Large intestine (tissue), 3 donors: ENCODE results near the gene NDUFC2. TPM values are rescaled to one million over a fixed set of nuclear protein-coding genes. Genes with fewer than 3 reads are reported as not detected.
"Not testable (repeated sequence)": the region's sequence is repeated elsewhere in the genome, so short reads cannot be mapped to it uniquely, and the experiment has no call there.

Experiments
- DNase-seq, 2 donors: peaks; one replicate each; pipeline versions ENCODE4 v3.0.0 to v3.0.0-alpha.2; 2013
- H3K27ac ChIP-seq: one replicate; pipeline ENCODE4 v1.5.1; 2013; ENCODE audit warnings: low read length
- H3K27me3 ChIP-seq: 2 replicates; pipeline ENCODE4 v1.6.1; 2013; ENCODE audit warnings: low read length; ENCODE audit not compliant: control insufficient read depth, insufficient read depth
- H3K36me3 ChIP-seq: 2 replicates; pipeline ENCODE4 v1.6.1; 2013; ENCODE audit warnings: low read length; ENCODE audit not compliant: control insufficient read depth, insufficient read depth
- H3K4me1 ChIP-seq: one replicate; pipeline ENCODE4 v1.6.1; 2013; ENCODE audit warnings: low read length; ENCODE audit not compliant: control insufficient read depth, insufficient read depth
- H3K4me3 ChIP-seq: one replicate; pipeline ENCODE4 v1.5.1; 2013; ENCODE audit warnings: low read length
- H3K9me3 ChIP-seq: one replicate; pipeline ENCODE4 v1.6.1; 2013; ENCODE audit warnings: mild to moderate bottlenecking, low read depth, low read length, moderate library complexity; ENCODE audit not compliant: control insufficient read depth
- WGBS: methylation state at CpG from one replicate; pipeline ENCODE4 v1.1.5; 2013; ENCODE audit warnings: low lambda C conversion rate; ENCODE audit not compliant: insufficient coverage; 5-methylcytosine and 5-hydroxymethylcytosine counted together
- polyA plus RNA-seq: library from polyadenylated mRNA; unstranded; fragments of 120-200 nt; gene quantifications from one replicate; pipeline ENCODE4 v1.2.1, GENCODE V29; 2013

The NDUFC2 gene
- polyA plus RNA-seq, 1 donor = 164 TPM

GRCh38 chr11:78067704-78068103 lies 12.0 kb downstream of the NDUFC2 start:
- DNase-seq = no peak
- no CpG with 5 or more reads among the region's 4 CpGs for WGBS
- no peaks in the 10 kb centered on the region for H3K4me1 ChIP-seq
- peaks cover 40% of the 10 kb centered on the region for H3K36me3 ChIP-seq
- H3K27ac ChIP-seq = no peak overlapping the region
- H3K27me3 ChIP-seq = no peaks in the 10 kb centered on the region
- H3K4me3 ChIP-seq = no peak overlapping the region
- no peaks in the 10 kb centered on the region for H3K9me3 ChIP-seq

- 60% methylated on average over 1 of the region's 2 CpGs for WGBS
- DNase-seq = no peak
- H3K4me3 ChIP-seq = no peak overlapping the region
- no peaks in the 10 kb centered on the region for H3K4me1 ChIP-seq
- H3K27me3 ChIP-seq = no peaks in the 10 kb centered on the region
- H3K27ac ChIP-seq = no peak overlapping the region
- H3K9me3 ChIP-seq = no peaks in the 10 kb centered on the region
- H3K36me3 ChIP-seq = peaks cover 30% of the 10 kb centered on the region
These were observed 13.2 kb downstream of the NDUFC2 start for GRCh38 chr11:78066471-78066870.

- no CpG with 5 or more reads among the region's 2 CpGs for WGBS
- Histone ChIP-seq H3K4me3 (no peak overlapping the region), H3K36me3 (peaks cover 19% of the 10 kb centered on the region), H3K27me3 (no peaks in the 10 kb centered on the region), H3K27ac (no peak overlapping the region), H3K4me1 (no peaks in the 10 kb centered on the region), H3K9me3 (no peaks in the 10 kb centered on the region)
- no peak for DNase-seq
These were observed 14.5 kb downstream of the NDUFC2 start for GRCh38 chr11:78065203-78065602.

- no peak within 1 kb of the TSS for H3K4me3 ChIP-seq
- no peaks in the 10 kb centered on the region for H3K9me3 ChIP-seq
- no peaks in the 10 kb centered on the region for H3K4me1 ChIP-seq
- no peak within 1 kb of the TSS for H3K27ac ChIP-seq
- no CpG with 5 or more reads among the region's 14 CpGs for WGBS
- DNase-seq = no peak
- H3K27me3 ChIP-seq = no peaks in the 10 kb centered on the region
- peaks cover 8% of the 10 kb centered on the region for H3K36me3 ChIP-seq
These were observed 16.1 kb downstream of the NDUFC2 start, which contains the start of gene THRSP for GRCh38 chr11:78063440-78064181. TSS of gene THRSP (plus strand) at chr11:78063861. CDS start at chr11:78063882, 21 bp downstream.

- H3K9me3 ChIP-seq = no peaks in the 10 kb centered on the region
- H3K36me3 ChIP-seq = peaks cover 4% of the 10 kb centered on the region
- DNase-seq = no peak
- WGBS = 76% methylated on average over 2 of the region's 2 CpGs
- no peak overlapping the region for H3K4me3 ChIP-seq
- no peak overlapping the region for H3K27ac ChIP-seq
- H3K27me3 ChIP-seq = no peaks in the 10 kb centered on the region
- no peaks in the 10 kb centered on the region for H3K4me1 ChIP-seq
These were observed 17.0 kb downstream of the NDUFC2 start for GRCh38 chr11:78062671-78063070.

- no peaks in the 10 kb centered on the region for H3K9me3 ChIP-seq
- no peak overlapping the region for H3K4me3 ChIP-seq
- no peaks in the 10 kb centered on the region for H3K4me1 ChIP-seq
- no peaks in the 10 kb centered on the region for H3K27me3 ChIP-seq
- no peak for DNase-seq
- WGBS = no CpG with 5 or more reads among the region's 4 CpGs
- H3K27ac ChIP-seq = no peak overlapping the region
- no peaks in the 10 kb centered on the region for H3K36me3 ChIP-seq
These were observed 17.7 kb downstream of the NDUFC2 start for GRCh38 chr11:78061921-78062311.

GRCh38 chr11:78061088-78061920 lies 18.4 kb downstream of the NDUFC2 start:
- Histone ChIP-seq H3K36me3 (no peaks in the 10 kb centered on the region), H3K27me3 (no peaks in the 10 kb centered on the region), H3K4me3 (no peak overlapping the region), H3K4me1 (no peaks in the 10 kb centered on the region), H3K27ac (no peak overlapping the region), H3K9me3 (no peaks in the 10 kb centered on the region)
- no CpG with 5 or more reads among the region's 4 CpGs for WGBS
- no peak for DNase-seq

- no CpG with 5 or more reads among the region's 8 CpGs for WGBS
- Histone ChIP-seq H3K4me3 (no peak overlapping the region), H3K27me3 (no peaks in the 10 kb centered on the region), H3K4me1 (no peaks in the 10 kb centered on the region), H3K9me3 (no peaks in the 10 kb centered on the region), H3K36me3 (no peaks in the 10 kb centered on the region), H3K27ac (no peak overlapping the region)
- no peak for DNase-seq
These were observed 19.1 kb downstream of the NDUFC2 start for GRCh38 chr11:78060533-78060932.

- not testable (repeated sequence) for DNase-seq, H3K4me1 ChIP-seq, H3K27ac ChIP-seq, H3K27me3 ChIP-seq, H3K36me3 ChIP-seq, H3K4me3 ChIP-seq, H3K9me3 ChIP-seq
- no CpG with 5 or more reads among the region's 9 CpGs for WGBS
These were observed 19.8 kb downstream of the NDUFC2 start for GRCh38 chr11:78059749-78060328.

- WGBS = 100% methylated on average over 1 of the region's 10 CpGs
These were observed 22.1 kb downstream of the NDUFC2 start for GRCh38 chr11:78057462-78058055.

More at GRCh38 chr11:78057462-78058055, 22.1 kb downstream of the NDUFC2 start:
- DNase-seq = no peak
- no peaks in the 10 kb centered on the region for H3K9me3 ChIP-seq
- no peak overlapping the region for H3K4me3 ChIP-seq
- H3K27me3 ChIP-seq = no peaks in the 10 kb centered on the region
- H3K27ac ChIP-seq = no peak overlapping the region
- H3K4me1 ChIP-seq = no peaks in the 10 kb centered on the region
- H3K36me3 ChIP-seq = no peaks in the 10 kb centered on the region
